Activated T-cell treated with anti-CD3 and anti-CD28 coated beads, Interleukin-2, amount 50 U/mL, for 72 hours (primary cell): ENCODE measurements around the gene GRB10. TPM values are rescaled to one million over a fixed set of nuclear protein-coding genes. Genes with fewer than 3 reads are reported as not detected.

Experiments used
- ATAC-seq, 2 donors: fragments of 150-1000 bp; cut with Tn5 transposase; replicated peaks in 1 of 2; 2 replicates each; pipeline ENCODE4 v1.10.0; 2021; ENCODE audit warnings: moderate library complexity in 2 of 2, mild to moderate bottlenecking in 1 of 2
- DNase-seq, 2 donors: peaks; one replicate each; pipeline ENCODE4 v3.0.0; 2021 to 2022; ENCODE audit warnings: mixed read lengths in 1 of 2
- H3K27ac Mint-ChIP-seq: one replicate; pipeline ENCODE4 v1.8.0; 2022; ENCODE audit warnings: mild to moderate bottlenecking, moderate library complexity, mixed read lengths
- H3K27me3 Mint-ChIP-seq: one replicate; pipeline ENCODE4 v1.8.0; 2022; ENCODE audit warnings: low read depth, mixed read lengths
- H3K36me3 Mint-ChIP-seq, 2 donors: one replicate each; pipeline ENCODE4 v1.8.0; 2022; ENCODE audit warnings: mixed read lengths in 2 of 2, mild to moderate bottlenecking in 1 of 2; ENCODE audit not compliant: insufficient read depth in 2 of 2
- H3K4me1 Mint-ChIP-seq: one replicate; pipeline ENCODE4 v1.8.0; 2022; ENCODE audit warnings: low read depth, mixed read lengths
- H3K4me3 Mint-ChIP-seq, 2 donors: one replicate each; pipeline ENCODE4 v1.8.0; 2022; ENCODE audit warnings: mild to moderate bottlenecking in 2 of 2, mixed read lengths in 2 of 2, moderate library complexity in 2 of 2
- H3K9me3 Mint-ChIP-seq, 2 donors: one replicate each; pipeline ENCODE4 v1.8.0; 2022; ENCODE audit warnings: mixed read lengths in 2 of 2
- total RNA-seq, 2 donors: library from RNA; stranded (reverse); gene quantifications; one replicate each; pipeline ENCODE4 v1.2.3, GENCODE V29; 2022

The GRB10 gene
- total RNA-seq, 2 donors from 2014 or later = 18.4 to 21.0 TPM

DNA sequence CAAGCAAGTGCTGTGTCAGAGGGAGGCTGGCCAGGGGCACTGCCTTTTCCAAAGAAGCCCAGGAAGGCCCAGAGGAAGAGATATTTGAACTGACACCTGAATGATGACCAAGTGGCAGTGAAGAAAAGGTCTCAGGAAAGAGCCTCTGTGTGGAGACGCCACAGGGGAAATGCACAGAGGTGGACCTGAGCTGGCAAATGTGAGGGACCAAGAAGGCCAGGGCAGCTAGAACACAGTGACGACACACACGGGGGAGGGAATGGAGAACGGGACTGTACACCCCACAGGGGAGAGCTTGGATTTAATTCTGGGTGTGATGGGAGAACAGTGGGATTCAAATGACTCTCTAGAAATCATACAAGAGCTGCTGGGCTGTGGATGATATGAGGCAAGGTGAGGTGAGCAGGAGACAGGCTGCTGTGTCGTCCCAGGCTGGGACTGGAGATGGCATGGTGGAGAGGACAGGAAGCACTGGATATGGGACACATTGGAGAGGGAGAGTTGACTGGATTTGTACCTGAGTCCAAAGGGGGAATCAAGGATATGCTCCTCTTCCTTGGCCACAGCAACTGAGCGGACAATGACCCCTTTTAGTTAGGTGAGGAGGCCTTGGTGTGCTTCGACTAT is 133.3 kb downstream of the GRB10 start:
- H3K27me3 Mint-ChIP-seq = no peaks in the 10 kb centered on the region
- H3K4me3 Mint-ChIP-seq = no peak overlapping the region
- DNase-seq (no peak), ATAC-seq (no peak)
- H3K36me3 Mint-ChIP-seq = no peaks in the 10 kb centered on the region
- H3K9me3 Mint-ChIP-seq = no peaks in the 10 kb centered on the region
- no peaks in the 10 kb centered on the region for H3K4me1 Mint-ChIP-seq
- no peak overlapping the region for H3K27ac Mint-ChIP-seq

DNA sequence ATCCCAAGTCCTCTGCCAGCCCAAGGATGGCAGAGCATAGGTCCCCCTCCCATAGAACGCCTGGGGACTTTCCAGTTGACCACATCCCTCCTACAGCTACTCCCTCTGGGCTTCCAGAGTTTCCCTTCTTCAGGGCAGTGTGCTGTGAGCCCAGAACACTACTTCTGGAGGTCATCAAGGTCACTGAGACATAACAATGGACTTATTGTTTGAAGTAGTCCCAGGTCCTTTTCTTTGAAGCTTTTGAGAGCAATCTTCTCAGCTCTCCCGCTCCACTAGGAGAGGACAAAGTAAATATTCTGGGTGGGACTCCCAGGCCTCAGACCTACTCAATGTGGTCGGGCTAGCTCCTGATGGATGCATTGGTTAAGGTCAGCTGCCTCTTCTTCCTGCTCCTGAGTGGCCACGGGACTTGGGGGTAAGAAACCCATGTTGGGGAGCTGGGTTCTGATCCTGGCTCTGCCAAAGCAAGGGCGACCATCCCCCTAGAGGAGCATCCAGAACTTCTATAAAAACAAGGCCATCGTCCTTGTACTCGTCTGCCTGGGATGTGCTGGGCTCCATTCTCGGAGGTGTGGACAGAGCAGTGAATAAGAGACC is 134.0 kb downstream of the GRB10 start:
- DNase-seq (no peak), ATAC-seq (no peak)
- Mint-ChIP-seq H3K27ac (no peak overlapping the region), H3K4me3 (no peak overlapping the region), H3K27me3 (no peaks in the 10 kb centered on the region), H3K36me3 (no peaks in the 10 kb centered on the region), H3K9me3 (no peaks in the 10 kb centered on the region), H3K4me1 (no peaks in the 10 kb centered on the region)

DNA sequence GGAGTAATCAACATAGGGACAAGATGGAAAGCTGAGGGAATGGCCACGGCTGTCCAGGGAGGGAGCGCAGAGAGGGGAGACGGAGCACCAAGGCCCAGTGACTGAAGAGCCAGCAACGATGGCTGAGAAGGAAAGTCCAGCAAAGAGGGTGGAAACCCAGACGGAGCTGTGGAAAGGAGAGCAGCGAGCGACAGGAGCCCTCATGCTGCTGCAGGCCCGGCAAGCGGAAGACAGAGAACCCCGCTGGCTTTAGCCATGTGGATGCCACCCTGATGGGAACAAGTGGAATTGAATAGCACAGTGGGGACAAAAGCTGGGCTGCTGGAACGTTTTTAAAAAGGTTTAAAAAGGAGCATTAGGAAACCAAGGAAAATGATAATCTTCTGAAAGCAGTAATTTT is 134.6 kb downstream of the GRB10 start:
- no peaks in the 10 kb centered on the region for H3K27me3 Mint-ChIP-seq
- no peaks in the 10 kb centered on the region for H3K36me3 Mint-ChIP-seq
- ATAC-seq = no peak
- H3K27ac Mint-ChIP-seq = no peak overlapping the region
- no peak overlapping the region for H3K4me3 Mint-ChIP-seq
- no peak for DNase-seq
- H3K9me3 Mint-ChIP-seq = no peaks in the 10 kb centered on the region
- H3K4me1 Mint-ChIP-seq = no peaks in the 10 kb centered on the region

DNA sequence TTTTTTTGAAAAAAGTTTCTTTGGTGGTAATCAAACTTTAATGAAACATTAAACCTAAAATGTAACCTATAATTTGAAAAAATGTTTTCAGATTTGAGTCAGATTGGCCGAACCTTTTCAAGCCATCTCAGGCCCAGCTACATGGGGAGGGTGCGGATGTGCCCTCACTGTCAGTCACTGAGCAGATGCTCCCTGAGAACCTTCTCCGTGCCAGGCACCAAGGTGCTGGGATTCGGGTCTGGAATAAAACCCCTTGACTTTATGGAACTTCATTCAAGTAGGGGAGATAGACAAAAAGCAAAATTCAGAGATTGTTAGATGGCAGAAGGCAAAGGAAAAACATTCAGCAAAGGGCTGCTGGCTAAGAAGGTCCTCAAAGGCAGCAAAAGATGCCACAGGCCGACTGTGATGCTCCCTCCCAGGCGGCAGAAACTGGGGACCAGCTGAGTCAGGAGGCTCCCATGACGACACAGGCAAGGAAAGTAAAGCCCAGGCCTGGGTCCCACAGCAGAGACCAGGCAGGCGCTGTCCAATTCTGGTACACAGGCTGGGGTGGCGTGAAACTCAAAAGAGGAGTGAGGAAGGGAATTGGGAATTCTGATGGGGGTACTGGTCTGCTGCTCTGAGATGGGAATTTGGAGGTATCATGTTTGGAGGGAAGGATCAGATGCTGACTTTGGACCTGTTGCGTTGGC is 135.3 kb downstream of the GRB10 start:
- H3K36me3 Mint-ChIP-seq = no peaks in the 10 kb centered on the region
- H3K4me3 Mint-ChIP-seq = no peak overlapping the region
- H3K27ac Mint-ChIP-seq = no peak overlapping the region
- H3K9me3 Mint-ChIP-seq = no peaks in the 10 kb centered on the region
- no peak for ATAC-seq
- no peak for DNase-seq
- no peaks in the 10 kb centered on the region for H3K4me1 Mint-ChIP-seq
- no peaks in the 10 kb centered on the region for H3K27me3 Mint-ChIP-seq

DNA sequence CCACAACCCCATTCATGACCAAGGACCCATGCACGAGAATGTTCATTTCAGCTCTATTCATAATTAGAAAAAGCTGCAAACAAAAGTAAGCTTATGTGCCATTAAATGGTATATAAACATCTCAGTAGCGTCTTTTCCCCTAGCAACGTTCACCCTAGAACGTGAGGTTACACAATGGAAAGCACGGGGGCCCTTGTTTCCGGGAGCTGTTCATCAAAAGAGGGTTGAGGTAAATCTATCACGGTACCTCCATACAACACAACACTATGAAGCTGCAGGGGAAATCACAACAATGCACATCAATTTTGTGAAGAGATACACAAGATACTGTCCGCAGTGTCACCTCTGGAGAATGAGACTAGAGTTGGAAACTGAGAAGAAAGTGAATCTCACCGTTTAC is 136.6 kb downstream of the GRB10 start:
- Mint-ChIP-seq H3K27ac (no peak overlapping the region), H3K4me1 (no peaks in the 10 kb centered on the region), H3K9me3 (no peaks in the 10 kb centered on the region), H3K27me3 (no peaks in the 10 kb centered on the region), H3K4me3 (no peak overlapping the region), H3K36me3 (no peaks in the 10 kb centered on the region)
- peak in 1 of 2 donors; percentile 26 for ATAC-seq
- no peak for DNase-seq

DNA sequence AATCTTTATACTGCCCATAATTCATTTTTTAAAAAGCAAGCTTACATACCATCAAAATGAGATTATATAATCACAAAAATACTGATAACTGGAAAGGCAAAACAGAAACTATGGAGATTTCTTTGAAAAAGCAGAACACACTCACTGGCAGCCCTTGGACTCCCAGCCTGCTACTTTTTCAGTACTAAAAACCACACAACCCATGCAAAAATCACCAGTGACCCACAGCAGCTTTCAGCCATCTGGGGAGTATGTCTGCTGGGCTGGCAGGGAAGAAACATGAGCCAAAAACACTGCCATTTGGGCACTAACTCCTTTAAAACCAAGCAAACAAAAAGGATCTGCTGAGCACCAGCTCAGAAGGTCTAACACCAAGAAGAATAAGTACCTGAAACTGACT is 137.5 kb downstream of the GRB10 start:
- Mint-ChIP-seq H3K27ac (no peak overlapping the region), H3K27me3 (no peaks in the 10 kb centered on the region), H3K9me3 (no peaks in the 10 kb centered on the region), H3K4me1 (no peaks in the 10 kb centered on the region), H3K4me3 (no peak overlapping the region), H3K36me3 (peaks cover 0 to 2% of the 10 kb centered on the region in 2 donors)
- no peak for ATAC-seq
- no peak for DNase-seq

DNA sequence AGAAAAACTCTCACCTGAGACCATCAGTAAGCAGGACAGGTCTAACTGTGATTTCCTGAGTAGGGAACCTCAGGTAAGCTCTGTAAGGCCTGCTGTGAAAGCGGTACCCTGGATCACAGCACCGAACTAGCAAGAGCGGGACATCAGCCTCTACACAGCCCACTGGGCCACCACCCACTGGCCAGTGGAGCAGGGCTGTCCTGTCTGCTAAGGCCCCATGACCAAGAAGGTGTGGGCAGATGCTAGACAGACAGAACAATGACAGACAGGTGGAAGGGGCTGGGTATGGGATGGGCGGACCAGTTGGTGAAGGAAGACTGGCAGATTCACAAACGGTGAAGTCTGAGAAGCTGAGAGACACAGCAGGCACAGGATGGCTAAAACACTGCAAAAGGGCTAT is 138.1 kb downstream of the GRB10 start:
- no peak for ATAC-seq
- H3K27ac Mint-ChIP-seq = no peak overlapping the region
- H3K27me3 Mint-ChIP-seq = no peaks in the 10 kb centered on the region
- DNase-seq = no peak
- H3K36me3 Mint-ChIP-seq = peaks cover 0 to 2% of the 10 kb centered on the region in 2 donors
- H3K9me3 Mint-ChIP-seq = no peaks in the 10 kb centered on the region
- H3K4me1 Mint-ChIP-seq = no peaks in the 10 kb centered on the region
- H3K4me3 Mint-ChIP-seq = no peak overlapping the region

DNA sequence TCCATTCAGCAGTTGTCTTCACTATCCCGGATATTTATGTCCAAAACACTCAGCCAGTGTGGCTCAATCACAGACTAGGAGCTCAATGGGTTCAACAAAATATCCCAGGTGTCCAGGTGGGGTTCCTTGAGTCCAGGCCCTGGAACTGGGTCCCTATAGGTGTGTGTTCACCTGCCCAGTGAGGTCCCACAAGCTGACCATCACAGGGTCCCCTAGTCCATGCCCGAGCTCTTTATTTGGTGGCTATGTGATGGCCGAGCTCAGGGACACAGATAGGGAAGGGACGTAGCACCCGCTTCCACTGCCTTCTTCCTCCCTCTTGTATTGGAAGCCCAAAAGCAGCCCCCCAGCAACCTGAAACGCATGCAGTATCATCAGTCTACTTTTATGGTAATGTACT is 138.6 kb downstream of the GRB10 start:
- no peak overlapping the region for H3K4me3 Mint-ChIP-seq
- no peaks in the 10 kb centered on the region for H3K4me1 Mint-ChIP-seq
- no peak for ATAC-seq
- H3K27me3 Mint-ChIP-seq = no peaks in the 10 kb centered on the region
- peaks cover 0 to 2% of the 10 kb centered on the region in 2 donors for H3K36me3 Mint-ChIP-seq
- no peaks in the 10 kb centered on the region for H3K9me3 Mint-ChIP-seq
- no peak overlapping the region for H3K27ac Mint-ChIP-seq
- no peak for DNase-seq

DNA sequence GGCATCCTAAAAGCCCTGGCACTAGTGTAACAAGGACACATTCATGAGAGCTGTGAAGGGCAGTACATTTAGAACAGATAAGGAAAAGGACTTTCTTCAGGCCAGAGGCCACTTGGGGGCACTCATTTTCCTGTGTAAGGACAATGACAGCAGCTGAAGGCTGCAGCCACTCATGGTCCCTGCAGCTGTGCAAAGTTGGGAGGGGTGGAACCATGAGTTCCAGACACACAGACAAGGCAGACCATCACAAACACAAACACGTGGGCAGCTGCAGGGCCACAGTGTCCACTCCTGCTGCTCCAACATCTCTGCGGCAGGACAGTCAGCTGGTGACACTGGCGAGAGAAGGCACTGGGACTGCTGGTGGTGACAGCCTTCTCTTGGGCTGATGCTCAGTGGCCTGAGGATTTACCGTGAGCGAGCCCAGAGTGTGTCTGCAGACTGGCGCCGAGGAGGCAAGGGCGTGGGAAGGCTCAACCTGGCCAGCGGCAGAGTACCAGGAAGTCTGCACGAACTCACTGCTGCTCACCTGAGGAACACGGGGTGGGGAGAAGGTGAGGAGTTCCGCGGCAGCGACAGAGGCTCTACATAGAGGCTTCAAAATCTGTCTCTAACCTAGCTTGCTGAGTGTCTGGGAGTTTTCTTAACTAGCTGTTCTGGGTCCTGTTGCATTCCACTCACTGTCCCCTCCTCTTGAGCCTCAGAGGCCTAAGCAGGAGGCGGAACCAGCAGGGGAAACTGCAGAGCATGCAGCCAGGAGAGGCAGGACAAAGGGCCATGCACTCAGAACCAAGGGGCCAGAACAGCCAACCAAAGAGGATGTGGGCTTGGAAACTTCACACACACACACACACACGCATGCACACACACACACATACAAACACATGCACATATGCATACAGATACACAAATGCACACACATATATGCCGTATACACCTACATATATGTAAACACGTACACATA is 141.0 kb downstream of the GRB10 start:
- H3K4me1 Mint-ChIP-seq = no peaks in the 10 kb centered on the region
- H3K27me3 Mint-ChIP-seq = no peaks in the 10 kb centered on the region
- no peak overlapping the region for H3K4me3 Mint-ChIP-seq
- no peak for ATAC-seq
- DNase-seq = no peak
- no peaks in the 10 kb centered on the region for H3K9me3 Mint-ChIP-seq
- H3K36me3 Mint-ChIP-seq = peaks cover 0 to 2% of the 10 kb centered on the region in 2 donors
- no peak overlapping the region for H3K27ac Mint-ChIP-seq

DNA sequence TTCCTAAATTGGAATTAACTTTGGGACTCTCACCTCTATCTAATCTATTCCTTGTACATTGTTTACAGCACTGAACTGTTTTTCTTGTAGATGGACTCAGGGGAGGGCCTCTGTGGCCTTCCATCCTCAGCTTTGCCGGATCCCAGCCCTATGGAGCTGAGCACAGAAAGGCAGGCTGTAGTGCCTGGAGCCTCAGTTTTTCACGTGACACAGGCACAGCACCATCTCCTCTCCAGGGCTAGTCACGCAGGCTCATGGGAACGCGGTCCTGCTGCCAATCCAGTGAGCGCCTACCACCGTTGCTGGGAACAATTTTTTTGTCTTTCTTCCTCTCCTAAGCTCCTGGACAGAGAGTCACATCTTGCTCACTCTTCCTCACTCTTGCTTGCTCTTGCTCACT is 141.9 kb downstream of the GRB10 start:
- H3K36me3 Mint-ChIP-seq = peaks cover 0 to 2% of the 10 kb centered on the region in 2 donors
- no peak for ATAC-seq
- H3K4me3 Mint-ChIP-seq = no peak overlapping the region

DNA sequence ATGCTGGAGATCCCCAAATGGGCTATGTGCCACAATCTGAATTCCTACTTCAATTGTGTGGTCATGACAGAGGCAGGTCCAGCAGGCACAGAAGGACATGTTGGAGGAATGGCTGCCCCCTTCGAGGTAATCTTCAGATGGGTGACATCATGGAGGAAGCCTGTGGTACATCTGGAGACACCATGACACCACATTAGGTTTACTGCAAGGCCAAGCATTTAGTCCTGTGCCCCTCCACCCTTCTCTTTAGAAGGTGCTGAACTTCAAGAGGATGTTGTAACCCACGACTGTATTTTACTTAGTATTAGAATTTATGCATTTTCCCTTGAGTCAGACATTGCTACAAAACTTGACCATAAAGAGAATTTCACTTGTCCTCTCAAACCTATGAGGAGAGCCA is 142.4 kb downstream of the GRB10 start:
- H3K27ac Mint-ChIP-seq = no peak overlapping the region
- DNase-seq (no peak), ATAC-seq (no peak)
- H3K27me3 Mint-ChIP-seq = no peaks in the 10 kb centered on the region
- H3K4me3 Mint-ChIP-seq = no peak overlapping the region
- peaks cover 0 to under 1% of the 10 kb centered on the region in 2 donors for H3K9me3 Mint-ChIP-seq
- H3K36me3 Mint-ChIP-seq = peaks cover 0 to 6% of the 10 kb centered on the region in 2 donors
- H3K4me1 Mint-ChIP-seq = no peaks in the 10 kb centered on the region

More for the DNA sequence above, 141.9 kb downstream of the GRB10 start:
- Mint-ChIP-seq H3K27ac (no peak overlapping the region), H3K4me1 (no peaks in the 10 kb centered on the region), H3K9me3 (no peaks in the 10 kb centered on the region), H3K27me3 (no peaks in the 10 kb centered on the region)
- DNase-seq = no peak

DNA sequence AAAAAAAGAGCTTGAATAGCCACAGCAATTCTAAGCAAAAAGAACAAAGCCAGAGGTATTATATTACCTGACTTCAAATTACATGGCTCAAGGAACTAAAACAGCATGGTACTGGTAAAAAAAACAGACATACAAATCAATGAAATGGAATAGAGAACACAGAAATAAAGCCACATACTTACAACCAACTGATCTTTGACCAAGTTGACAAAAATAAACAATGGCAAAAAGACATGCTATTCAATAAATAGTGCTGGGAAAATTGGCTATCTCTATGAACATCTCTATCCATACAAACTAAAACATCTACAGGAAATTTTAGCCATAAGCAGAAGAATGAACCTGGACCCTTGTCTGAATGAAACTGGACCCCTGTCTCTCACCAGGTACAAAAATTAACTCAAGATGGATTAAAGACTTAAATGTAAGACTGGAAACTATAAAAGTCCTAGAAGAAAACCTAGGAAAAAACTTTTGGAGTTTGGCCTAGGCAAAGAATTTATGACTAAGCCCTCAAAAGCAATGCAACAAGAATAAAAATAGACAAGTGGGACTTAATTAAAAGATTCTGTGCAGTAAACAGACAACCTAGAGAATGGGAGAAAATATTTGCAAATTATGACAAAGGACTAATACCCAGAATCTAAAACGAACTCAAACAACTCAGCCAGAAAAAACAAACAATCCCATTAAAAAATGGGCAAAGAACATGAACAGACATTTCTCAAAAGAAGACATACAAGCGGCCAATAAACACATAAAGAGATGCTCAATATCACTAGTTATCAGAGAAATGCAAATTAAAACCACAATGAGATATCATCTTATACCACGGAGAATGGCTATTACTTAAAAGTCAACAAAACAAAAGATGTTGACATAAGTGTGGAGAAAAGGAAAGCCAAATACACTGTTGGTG is 144.7 kb downstream of the GRB10 start:
- ATAC-seq = no peak

More for the DNA sequence above, 144.7 kb downstream of the GRB10 start:
- no peak overlapping the region for H3K4me3 Mint-ChIP-seq
- no peaks in the 10 kb centered on the region for H3K27me3 Mint-ChIP-seq
- DNase-seq = no peak
- H3K4me1 Mint-ChIP-seq = no peaks in the 10 kb centered on the region
- peaks cover 0 to 1% of the 10 kb centered on the region in 2 donors for H3K9me3 Mint-ChIP-seq
- no peak overlapping the region for H3K27ac Mint-ChIP-seq
- peaks cover 0 to 8% of the 10 kb centered on the region in 2 donors for H3K36me3 Mint-ChIP-seq
